Cerebellar nuclear complex (tissue), 1 donor: Measurements from ENCODE around the gene CELSR2.
"Not testable (repeated sequence)": the region's sequence is repeated elsewhere in the genome, so short reads cannot be mapped to it uniquely, and the experiment has no call there.

Source experiments
- DNase-seq, 2 experiments: peaks; one replicate each; lab custom pipeline; 2025; lab: John Stamatoyannopoulos, UW

Gene CELSR2, protein sequence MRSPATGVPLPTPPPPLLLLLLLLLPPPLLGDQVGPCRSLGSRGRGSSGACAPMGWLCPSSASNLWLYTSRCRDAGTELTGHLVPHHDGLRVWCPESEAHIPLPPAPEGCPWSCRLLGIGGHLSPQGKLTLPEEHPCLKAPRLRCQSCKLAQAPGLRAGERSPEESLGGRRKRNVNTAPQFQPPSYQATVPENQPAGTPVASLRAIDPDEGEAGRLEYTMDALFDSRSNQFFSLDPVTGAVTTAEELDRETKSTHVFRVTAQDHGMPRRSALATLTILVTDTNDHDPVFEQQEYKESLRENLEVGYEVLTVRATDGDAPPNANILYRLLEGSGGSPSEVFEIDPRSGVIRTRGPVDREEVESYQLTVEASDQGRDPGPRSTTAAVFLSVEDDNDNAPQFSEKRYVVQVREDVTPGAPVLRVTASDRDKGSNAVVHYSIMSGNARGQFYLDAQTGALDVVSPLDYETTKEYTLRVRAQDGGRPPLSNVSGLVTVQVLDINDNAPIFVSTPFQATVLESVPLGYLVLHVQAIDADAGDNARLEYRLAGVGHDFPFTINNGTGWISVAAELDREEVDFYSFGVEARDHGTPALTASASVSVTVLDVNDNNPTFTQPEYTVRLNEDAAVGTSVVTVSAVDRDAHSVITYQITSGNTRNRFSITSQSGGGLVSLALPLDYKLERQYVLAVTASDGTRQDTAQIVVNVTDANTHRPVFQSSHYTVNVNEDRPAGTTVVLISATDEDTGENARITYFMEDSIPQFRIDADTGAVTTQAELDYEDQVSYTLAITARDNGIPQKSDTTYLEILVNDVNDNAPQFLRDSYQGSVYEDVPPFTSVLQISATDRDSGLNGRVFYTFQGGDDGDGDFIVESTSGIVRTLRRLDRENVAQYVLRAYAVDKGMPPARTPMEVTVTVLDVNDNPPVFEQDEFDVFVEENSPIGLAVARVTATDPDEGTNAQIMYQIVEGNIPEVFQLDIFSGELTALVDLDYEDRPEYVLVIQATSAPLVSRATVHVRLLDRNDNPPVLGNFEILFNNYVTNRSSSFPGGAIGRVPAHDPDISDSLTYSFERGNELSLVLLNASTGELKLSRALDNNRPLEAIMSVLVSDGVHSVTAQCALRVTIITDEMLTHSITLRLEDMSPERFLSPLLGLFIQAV (N-terminal part only)

DNA sequence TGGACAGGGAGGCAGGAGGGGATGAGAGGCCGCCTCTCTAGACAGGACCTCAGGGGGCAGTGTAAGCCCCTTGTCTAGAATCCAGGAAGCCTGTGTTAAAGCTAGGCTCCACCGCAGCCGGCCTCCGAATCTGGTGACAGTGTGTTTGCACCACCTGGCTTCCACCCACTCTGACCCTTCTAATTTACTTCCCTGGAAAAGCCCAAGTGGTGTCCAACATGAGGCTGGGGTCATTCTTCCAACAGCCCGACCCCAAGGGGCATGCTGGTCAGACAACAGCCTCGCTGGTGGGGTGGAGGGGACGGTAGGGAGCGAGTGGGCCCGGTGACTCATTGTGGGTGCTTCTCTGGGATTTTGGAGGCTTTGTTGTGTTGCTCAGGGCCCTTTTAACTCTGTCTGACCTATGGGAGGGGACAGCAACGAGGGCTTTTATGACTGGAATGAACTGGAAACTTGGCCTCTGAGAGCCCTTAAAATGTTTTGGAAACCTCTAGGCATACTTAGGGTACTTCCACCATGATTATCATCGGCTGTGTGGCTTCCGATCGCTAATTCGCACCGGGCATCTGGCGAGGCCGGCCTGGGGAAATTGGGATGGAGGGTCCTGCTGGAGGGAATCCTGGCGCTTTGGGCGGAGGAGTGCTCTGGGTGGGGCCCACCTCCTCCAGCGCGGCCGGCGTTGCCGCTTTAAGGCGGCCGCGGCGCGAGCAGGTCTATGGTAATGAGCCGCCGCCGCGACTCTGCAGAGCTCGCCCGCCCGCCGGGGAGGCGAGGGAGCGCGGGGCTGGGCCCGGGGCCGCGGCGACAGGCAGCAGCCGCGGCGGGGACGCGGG lies at the start of gene CELSR2:
Gene CELSR2 (plus strand): TSS at position 743 of the 833 bp plus-strand sequence. CDS start 541 bp downstream, outside the sequence.
- no peak for DNase-seq

DNA sequence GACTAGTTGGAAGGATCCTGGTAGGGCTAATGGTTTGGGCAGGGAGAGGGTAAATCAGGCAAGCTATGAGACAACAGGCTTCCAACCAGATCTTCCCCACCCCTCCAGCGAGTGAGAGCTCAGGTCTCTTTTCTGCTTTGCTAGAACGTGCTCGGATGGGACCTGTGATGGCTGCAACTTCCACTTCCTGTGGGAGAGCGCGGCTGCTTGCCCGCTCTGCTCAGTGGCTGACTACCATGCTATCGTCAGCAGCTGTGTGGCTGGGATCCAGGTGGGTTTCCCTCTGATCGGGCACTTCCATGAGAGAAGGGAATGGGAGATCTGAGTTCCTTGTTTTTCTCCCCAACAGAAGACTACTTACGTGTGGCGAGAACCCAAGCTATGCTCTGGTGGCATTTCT lies 49.6 kb upstream of the CELSR2 start:
- DNase-seq: no peak

DNA sequence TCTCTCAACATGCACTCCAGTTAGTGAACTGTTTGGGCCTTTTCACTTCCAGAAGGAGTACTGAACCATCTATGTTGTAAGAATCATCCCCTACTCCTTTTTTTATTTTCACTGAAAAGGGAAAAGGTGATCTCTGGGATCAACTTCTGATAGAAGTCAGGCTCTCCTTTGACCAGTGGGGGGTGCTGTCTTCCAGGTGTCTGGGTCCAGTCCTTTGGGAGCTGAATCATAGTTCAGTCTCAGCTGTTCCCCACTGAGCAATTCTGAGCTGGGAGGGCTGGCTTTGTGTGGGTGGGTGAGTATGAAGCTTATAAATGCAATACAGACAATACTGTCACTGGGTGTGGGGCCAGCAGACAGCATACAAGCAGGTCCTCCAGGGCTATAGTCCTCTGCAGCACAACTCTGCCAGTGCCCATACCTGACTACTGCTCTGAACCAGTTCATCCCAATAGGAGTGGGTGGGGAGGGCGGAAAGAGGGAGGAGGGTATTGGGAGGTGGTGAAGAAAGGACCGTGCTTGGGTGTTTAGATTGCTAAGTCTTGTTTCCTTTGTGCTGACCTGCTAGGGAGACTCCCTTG lies 48.1 kb upstream of the CELSR2 start:
- no peak for DNase-seq

DNA sequence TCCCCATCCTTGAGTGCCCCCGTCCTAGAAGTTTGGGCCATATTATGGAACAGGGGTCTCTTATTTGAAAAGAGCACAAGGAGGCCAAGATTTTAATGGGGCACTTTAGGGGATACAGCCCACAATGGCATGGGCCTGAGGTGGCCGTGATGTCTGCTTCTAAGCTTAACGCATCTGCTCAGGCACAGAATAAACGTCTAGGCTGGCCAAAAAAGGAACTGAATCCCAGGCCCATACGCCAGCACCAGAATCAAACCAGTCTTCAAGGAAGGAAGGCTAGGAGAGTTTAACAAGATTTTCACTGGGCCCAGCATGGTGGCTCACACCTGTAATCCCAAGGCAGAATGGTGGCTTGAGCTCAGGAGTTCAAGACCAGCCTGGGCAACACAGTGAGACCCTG lies 44.9 kb upstream of the CELSR2 start:
- DNase-seq: no peak

DNA sequence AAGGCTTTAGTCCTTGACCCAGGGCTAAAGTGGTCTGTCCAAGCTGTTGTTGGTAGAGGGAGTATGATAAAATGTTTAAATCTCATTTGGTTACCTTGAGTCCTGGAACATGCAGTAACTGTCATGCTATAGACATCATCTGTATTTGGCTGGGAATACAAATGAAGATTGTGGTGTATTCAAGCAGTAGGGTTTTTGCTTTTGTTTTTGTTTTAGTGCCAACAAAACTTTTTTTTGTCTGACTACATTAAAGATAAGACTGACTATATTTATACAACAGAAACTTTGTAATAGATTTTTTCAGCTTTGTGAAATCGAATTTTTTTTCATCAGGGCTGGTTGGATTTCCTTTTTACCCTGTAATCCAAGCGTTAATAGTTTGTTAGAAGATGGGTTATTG lies 43.0 kb upstream of the CELSR2 start:
- no peak for DNase-seq

DNA sequence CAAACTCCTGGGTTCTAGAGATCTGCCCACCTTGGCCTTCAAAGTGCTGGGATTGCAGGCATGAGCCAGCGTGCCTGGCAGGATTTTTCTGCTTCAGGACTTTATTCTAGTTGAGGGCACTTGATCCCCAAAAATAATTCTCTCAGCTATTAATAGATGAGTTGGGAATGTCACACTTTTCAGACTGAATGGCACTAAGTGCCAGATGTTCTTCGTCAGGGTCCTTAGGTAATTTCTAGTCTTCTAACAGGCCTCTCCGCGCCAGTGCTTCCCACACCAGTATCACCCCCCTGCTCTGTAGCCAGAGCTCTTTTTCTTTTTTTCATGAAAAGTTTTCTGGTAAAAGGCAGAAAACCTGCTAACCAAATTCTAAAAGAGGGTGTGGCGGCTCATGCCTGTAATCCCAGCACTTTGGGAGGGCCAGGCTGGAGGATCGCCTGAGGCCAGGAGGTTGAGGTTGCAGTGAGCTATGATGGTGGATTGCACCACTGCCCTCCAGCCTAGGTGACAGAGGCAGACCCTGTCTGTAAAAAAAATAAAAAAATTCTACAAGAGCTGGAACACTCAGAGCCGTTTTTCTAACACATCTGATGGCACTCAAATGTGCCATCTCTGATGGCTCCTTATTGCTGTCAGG lies 41.8 kb upstream of the CELSR2 start:
- no peak for DNase-seq

DNA sequence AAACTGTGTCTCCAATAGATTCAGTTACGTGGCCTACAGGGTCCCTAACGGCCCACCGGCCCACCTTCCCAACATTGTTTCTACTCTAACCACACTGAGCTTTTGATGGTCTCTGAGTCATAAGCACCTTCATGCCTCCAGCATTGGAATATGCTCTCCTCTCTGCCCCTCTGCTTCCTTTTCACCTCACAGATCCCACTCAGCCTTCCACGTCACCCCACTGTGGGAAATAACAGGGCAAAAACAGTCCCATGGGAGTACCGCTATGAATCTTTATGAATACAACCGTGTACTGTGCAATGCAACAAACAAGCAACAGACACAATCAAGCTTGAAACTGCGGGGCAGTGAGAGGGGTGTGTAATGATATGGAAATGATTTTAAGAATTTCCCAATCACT lies 40.9 kb upstream of the CELSR2 start:
- no peak for DNase-seq

DNA sequence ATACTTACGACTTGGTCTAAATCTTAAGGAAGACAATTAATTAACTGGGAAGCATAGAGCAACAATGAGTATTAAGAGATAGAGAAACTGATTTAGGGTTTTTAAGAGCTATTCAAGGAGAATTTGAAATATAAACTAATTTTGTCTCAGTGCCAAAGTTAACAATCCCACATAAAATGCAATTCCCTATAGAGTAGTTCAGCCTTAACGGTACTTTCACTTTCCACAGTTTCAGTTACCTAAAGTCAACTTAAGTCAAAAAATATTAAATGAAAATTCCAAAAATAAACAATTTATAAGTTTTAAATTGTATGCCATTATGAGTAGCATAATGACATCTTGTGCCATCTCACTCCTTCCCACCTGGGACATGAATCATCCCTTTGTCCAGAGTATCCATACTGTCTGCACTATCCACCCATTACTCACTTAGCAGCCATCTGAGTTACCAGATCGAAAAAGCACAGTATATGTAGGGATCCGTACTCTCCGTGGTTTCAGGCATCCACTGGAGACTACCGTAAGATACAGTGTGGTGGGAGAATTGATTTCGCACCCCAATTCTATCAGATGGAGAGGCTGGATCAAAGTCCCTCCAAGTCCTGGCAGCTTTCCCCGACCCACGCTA lies 40.4 kb upstream of the CELSR2 start:
- DNase-seq: no peak

DNA sequence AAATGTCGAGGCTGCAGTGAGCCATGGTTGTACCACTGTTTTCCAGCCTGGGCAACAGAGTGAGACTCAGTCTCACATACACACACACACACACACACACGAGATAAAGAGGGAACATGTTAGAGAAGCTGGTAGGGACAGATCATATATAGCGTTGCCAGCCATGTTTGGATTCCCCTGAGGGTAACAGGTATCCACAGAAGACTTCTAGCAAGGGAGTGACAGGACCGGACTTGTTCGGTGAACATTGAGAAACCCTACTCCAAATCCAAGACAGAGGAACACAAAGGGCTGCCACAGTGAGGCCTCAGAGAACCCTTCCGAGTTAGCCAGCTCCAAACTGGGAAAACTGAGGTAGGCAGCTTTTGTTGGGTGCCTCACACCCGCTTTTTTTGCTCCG lies 39.3 kb upstream of the CELSR2 start:
- no peak for DNase-seq

DNA sequence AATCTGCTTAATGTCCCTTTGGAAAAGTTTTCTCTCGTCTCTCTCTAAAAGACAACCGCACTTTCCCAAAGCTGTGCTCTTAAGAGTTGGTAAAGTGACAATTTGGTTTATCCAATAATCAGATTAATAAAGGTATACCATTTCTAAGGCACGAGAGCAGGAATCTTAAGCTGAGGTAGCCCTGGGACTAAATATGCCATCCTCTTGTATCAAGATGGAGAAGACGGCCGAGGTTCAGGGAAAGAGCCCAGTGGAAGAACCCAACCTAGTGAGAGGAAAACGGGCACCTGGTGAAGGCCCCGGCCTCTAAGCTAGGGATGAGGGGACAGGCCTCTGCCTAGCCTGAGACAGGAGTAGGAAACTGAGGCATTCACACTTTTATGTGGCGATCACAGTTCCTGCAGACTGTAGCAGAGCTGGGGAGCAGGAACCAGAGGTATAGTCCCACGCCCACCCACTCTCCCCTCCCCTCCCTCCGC lies 36.0 kb upstream of the CELSR2 start:
- peak in 1 of 2 experiments; percentile 53 for DNase-seq

DNA sequence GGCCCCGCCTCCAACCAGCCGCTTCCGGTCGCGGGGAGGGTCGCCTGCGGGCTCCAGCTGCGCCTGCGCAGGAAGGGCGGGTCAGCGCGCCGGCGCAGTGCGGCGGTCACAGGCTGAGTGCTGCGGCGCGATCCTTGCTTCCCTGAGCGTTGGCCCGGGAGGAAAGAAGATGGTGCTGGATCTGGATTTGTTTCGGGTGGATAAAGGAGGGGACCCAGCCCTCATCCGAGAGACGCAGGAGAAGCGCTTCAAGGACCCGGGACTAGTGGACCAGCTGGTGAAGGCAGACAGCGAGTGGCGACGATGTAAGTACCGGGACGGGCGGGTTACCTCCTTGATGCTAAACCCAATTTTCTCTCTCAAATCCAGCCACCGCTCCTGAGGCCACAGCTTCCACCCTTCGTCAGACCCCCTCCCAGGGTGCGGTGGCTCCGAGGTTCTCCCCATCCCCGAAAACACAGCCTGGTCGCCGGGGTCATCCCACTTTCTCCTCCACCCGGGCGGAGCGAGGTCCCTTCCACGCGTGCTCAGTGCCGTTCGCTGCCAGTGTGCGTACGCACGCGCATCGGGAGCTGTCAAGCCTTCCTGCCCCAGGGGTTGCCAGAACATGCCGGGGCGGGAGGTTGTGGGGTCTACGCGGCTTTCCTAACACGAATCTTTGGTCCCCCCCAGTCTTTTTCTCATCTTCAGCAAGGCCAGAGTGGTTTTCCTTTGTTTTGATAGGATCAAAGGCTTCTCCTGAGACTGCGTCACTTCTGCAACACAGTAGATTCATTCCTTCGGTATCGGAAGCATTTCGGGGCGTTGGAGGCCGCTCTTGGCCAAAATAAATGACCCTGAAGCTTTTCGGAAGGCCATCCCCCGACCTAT lies 35.3 kb upstream of the CELSR2 start, which contains the start of gene SARS1:
Gene SARS1 (plus strand): TSS at position 95 of the 870 bp plus-strand sequence. CDS start 75 bp downstream, at position 170.
- DNase-seq: peak in 1 of 2 experiments; percentile 60

DNA sequence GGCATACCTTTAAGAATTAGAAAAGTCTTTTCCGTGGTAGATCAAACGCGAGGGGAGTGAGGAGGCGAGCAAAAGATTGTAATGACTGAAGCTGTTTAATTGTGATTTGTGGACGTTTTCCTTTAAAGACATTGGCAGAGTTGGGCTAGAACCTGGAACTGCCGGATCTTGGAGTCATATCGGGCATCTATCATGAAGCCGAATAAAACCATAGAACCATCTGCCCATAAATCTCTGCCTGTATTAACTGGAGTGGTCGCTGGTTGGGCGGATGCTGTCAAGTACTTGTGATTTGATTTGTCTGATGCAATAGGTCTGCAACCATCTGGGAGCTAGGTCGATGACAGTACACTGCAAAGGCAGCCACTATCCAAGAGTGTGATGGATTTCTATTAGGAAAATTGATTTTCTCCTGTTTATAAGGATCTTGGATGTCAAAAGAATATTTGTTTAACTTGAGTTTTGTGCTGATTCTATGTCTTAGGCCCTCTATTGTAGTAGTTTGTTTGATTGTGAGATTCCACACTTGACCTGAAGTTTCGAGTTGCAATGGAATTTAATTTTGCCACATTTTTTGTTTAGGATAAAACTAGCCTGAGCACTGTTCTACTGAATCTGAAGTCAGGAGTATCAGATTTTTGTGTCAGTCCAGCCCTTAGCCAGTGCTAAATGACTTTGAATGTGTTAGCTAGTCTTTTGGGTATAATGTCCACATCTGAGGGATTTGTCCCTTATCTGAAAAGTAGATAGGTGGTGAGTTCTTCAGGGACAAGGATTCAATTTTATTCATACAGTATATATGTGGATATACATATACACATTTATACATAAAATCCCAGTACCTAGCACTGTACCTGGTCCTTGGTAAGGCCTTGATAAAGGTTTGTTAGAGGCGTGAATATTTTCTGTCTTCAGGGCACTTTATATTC lies 34.4 kb upstream of the CELSR2 start:
- DNase-seq: no peak

DNA sequence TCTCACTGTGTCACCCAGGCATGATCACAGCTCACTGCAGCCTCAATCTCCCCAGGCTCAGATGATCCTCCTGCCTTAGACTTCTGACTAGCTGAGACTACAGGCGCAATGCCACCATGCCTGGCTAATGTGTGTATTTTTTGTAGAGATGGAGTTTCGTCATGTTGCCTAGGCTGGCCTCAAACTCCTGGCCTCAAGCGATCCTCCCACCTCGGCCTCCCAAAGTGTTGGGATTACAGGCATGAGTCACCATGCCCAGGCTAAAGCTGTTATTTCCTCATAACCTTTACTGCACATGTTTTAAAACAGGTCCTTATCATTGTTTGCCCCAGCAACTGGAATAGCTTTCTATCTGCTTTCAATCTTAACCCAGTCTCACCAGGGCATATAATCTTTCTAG lies 32.7 kb upstream of the CELSR2 start:
- no peak for DNase-seq

DNA sequence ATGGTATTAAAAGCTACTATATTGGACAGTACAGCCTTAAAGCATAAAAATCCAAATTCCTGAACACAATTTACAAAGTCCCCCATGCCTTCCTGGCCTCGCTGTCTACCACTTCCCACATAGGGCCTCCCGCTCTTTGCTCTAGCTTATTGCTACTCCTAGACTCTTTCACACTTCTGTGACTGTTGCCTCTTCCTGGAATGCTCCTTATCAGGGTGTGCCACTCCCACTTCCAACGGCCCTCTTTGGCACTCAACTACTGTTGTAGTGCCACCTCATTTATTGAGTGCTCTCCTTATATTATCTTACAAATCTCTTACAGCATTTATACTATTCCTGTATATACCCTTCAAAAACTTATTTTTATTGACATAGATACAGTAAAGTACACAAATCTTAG lies 30.8 kb upstream of the CELSR2 start:
- no peak for DNase-seq

DNA sequence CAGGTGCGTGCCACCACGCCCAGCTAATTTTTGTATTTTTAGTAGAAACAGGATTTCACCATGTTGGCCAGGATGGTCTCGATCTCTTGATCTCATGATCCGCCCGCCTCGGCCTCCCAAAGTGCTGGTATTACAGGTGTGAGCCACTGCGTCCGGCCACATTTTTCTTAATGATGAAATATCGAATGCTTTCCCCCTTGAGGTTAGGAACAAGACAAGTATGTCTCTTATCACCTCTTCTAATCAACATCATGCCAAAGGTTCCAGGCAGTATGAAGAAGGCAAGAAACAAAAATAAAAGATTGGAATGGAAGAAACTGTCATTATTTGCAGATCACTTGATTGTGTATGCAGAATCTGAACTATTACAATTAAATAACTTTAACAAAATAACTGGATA lies 28.1 kb upstream of the CELSR2 start:
- DNase-seq: not testable (repeated sequence)

DNA sequence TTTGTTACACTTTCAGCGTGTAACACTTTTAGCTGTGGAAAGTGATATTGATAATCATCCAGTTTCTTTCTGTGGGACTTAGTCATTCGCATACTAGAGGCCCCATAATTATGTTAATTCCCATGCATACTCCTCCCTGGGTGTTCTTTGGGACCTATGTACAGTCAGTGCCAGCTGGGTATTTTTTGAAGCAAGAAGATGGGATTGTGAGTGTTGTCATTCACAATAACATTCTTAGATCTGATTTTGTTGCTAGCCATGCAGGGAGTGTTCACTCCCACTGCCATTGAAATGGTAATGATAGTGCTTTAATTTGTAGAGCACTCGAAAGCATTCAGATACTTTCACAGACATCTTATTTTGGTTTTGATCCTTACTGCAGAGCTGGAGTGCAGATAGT lies 24.0 kb upstream of the CELSR2 start:
- DNase-seq: no peak

DNA sequence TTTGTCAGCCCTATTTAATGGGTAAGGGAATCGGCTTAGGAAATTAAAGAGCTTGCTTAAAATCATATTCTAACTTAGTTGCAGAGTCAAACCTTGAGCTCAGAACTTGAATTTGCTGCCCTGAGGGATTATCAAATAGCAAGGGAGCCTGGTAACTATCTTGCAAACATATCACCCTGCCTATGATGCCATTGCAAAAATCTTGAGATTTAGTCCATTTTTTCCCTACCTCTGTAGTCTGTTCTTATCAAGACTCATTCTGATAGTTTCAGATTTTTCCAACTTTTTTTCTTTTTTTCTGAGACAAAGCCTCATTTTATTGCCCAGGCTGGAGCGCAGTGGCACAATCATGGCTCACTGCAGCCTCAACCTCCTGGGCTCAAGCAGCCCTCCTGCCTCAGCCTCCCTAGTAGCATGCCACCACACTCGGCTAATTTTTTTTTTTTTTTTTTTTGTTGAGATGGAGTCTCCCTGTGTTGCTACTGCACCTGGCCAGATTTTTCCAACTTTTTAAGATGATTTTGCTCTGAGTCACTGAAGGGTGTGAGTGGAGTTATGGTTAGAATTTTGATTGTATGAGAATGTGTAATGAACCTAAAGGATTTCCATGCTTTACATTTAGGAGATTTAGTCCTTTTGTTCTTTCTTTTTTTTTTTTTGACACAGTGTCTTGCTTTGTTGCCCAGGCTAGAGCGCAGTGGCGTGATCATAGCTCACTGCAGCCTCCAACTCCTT lies 23.5 kb upstream of the CELSR2 start:
- DNase-seq: no peak
